Right lobe of liver (tissue), 4 donors: ENCODE data around the gene KCTD18.

ENCODE experiments used
- POLR2A ChIP-seq: fragments of 450-650 bp; IDR thresholded peaks from one replicate; pipeline ENCODE4 v1.6.1; 2017; ENCODE audit warnings: antibody characterized with exemption, mild to moderate bottlenecking
- TF ChIP-seq, protein P1 (sequence below), 4 donors: fragments of 200-600 bp in 3 of 4; fragments of 450-650 bp in 1 of 4; IDR thresholded peaks; one replicate each; pipeline versions ENCODE4 v1.5.1 to v1.8.0; 2016 to 2022; ENCODE audit warnings: antibody characterized with exemption in 4 of 4, mild to moderate bottlenecking in 2 of 4
- donor health status: DM: no; HTN: no; CAD: no.
- donor health status: DM: no; HTN: no; CAD: no.
- donor health status: DM: no; HTN: yes; CAD: no.

- TF ChIP-seq, protein P1, sequence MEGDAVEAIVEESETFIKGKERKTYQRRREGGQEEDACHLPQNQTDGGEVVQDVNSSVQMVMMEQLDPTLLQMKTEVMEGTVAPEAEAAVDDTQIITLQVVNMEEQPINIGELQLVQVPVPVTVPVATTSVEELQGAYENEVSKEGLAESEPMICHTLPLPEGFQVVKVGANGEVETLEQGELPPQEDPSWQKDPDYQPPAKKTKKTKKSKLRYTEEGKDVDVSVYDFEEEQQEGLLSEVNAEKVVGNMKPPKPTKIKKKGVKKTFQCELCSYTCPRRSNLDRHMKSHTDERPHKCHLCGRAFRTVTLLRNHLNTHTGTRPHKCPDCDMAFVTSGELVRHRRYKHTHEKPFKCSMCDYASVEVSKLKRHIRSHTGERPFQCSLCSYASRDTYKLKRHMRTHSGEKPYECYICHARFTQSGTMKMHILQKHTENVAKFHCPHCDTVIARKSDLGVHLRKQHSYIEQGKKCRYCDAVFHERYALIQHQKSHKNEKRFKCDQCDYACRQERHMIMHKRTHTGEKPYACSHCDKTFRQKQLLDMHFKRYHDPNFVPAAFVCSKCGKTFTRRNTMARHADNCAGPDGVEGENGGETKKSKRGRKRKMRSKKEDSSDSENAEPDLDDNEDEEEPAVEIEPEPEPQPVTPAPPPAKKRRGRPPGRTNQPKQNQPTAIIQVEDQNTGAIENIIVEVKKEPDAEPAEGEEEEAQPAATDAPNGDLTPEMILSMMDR (IDR thresholded peaks at IDR 0.05) = no peak
- no peak for TF ChIP-seq POLR2A
Observed at GRCh38 chr2:200498402-200499162, 11.3 kb downstream of the KCTD18 start.
